T follicular helper cell (primary cell): ENCODE data around the gene PEX11B.
A peak's percentile ranks its signal among the peaks of the same experiment; 100 is the strongest.
"Not testable (repeated sequence)": the region's sequence is repeated elsewhere in the genome, so short reads cannot be mapped to it uniquely, and the experiment has no call there.

Source experiments
- DNase-seq: peaks from one replicate; pipeline ENCODE4 v3.0.0-alpha.2; 2020; ENCODE audit warnings: low read depth

PEX11B gene

GRCh38 chr1:145952903-145953302 is 34.4 kb upstream of the PEX11B start:
- no peak for DNase-seq

GRCh38 chr1:145951526-145951925 is 33.0 kb upstream of the PEX11B start:
- DNase-seq = no peak

GRCh38 chr1:145949219-145949618 is 30.7 kb upstream of the PEX11B start:
- no peak for DNase-seq

- DNase-seq = no peak
Measured at GRCh38 chr1:145947551-145947950, 29.0 kb upstream of the PEX11B start.

GRCh38 chr1:145946477-145946986 is 28.0 kb upstream of the PEX11B start:
- DNase-seq = no peak

- DNase-seq = no peak
Measured at GRCh38 chr1:145944532-145944931, 26.0 kb upstream of the PEX11B start.

- DNase-seq = no peak
Measured at GRCh38 chr1:145942871-145943270, 24.4 kb upstream of the PEX11B start.

- DNase-seq = no peak
Measured at GRCh38 chr1:145942405-145942804, 23.9 kb upstream of the PEX11B start.

GRCh38 chr1:145937436-145937835 is 18.9 kb upstream of the PEX11B start:
- no peak for DNase-seq

- no peak for DNase-seq
Measured at GRCh38 chr1:145936247-145936646, 17.7 kb upstream of the PEX11B start.

GRCh38 chr1:145935708-145936107 is 17.2 kb upstream of the PEX11B start:
- no peak for DNase-seq

- DNase-seq = not testable (repeated sequence)
Measured at GRCh38 chr1:145932522-145933009, 14.0 kb upstream of the PEX11B start.

GRCh38 chr1:145927916-145928643 is 9.6 kb upstream of the PEX11B start:
- no peak for DNase-seq

- DNase-seq = peak; percentile 93
Measured at GRCh38 chr1:145927063-145927886, 8.8 kb upstream of the PEX11B start, which contains the start of gene RBM8A. RBM8A (minus strand) TSS chr1:145927484; CDS start chr1:145927426, 58 bp downstream.

- no peak for DNase-seq
Measured at GRCh38 chr1:145926686-145927062, 8.2 kb upstream of the PEX11B start.

- DNase-seq = no peak
Measured at GRCh38 chr1:145922266-145922665, 3.7 kb upstream of the PEX11B start.

GRCh38 chr1:145920297-145920696 is 1.8 kb upstream of the PEX11B start:
- DNase-seq = not testable (repeated sequence)

GRCh38 chr1:145918992-145919939 is 749 bp upstream of the PEX11B start:
- no peak for DNase-seq

- no peak for DNase-seq
Measured at GRCh38 chr1:145917595-145917994, 922 bp downstream of the PEX11B start.

- DNase-seq = no peak
Measured at GRCh38 chr1:145916745-145917144, 1.8 kb downstream of the PEX11B start.

GRCh38 chr1:145912128-145912641 is 6.3 kb downstream of the PEX11B start:
- no peak for DNase-seq
